K562 (cell line): ENCODE data around the gene DCUN1D4. TPM values are rescaled to one million over a fixed set of nuclear protein-coding genes. Genes with fewer than 3 reads are reported as not detected.

Experiments
- ARID4B ChIP-seq: sonication (generic); formaldehyde crosslinking; IDR thresholded peaks from 2 replicates; pipeline ENCODE4 v1.8.0; 2022; ENCODE audit warnings: mild to moderate bottlenecking, missing genetic modification reagents
- E4F1 ChIP-seq: fragments of 250-450 bp; sonication (Bioruptor Pico); IDR thresholded peaks from 2 replicates; pipeline ENCODE4 v1.5.0; 2021; ENCODE audit warnings: mild to moderate bottlenecking, borderline replicate concordance
- GABPB2 ChIP-seq: fragments of 250-450 bp; sonication (Bioruptor Pico); conservative IDR thresholded peaks from 2 replicates; pipeline ENCODE4 v1.5.1; 2021; ENCODE audit warnings: mild to moderate bottlenecking
- HCFC1 ChIP-seq: IDR thresholded peaks from 2 replicates; pipeline ENCODE4 v1.6.1; 2012; ENCODE audit warnings: low read depth, low read length, improper control_type of control experiment
- HSF4 ChIP-seq: fragments of 250-450 bp; sonication (Bioruptor Pico); IDR thresholded peaks from 2 replicates; pipeline ENCODE4 v2.1.2; 2022; ENCODE audit warnings: mild to moderate bottlenecking, moderate library complexity, borderline replicate concordance
- KAT2B ChIP-seq: IDR thresholded peaks from one replicate; pipeline ENCODE4 v1.6.1; 2012; ENCODE audit warnings: low read depth, mild to moderate bottlenecking, control low read depth, inconsistent platforms, low read length, moderate library complexity
- MEF2A ChIP-seq: IDR thresholded peaks from 2 replicates; pipeline ENCODE4 v1.6.1; 2011; ENCODE audit warnings: low read depth, mild to moderate bottlenecking, low read length, moderate library complexity; ENCODE audit not compliant: control insufficient read depth
- MXD1 ChIP-seq: fragments of 250-450 bp; sonication (Bioruptor Pico); IDR thresholded peaks from 2 replicates; pipeline ENCODE4 v1.8.0; 2021; ENCODE audit warnings: borderline replicate concordance, mild to moderate bottlenecking, moderate library complexity; ENCODE audit not compliant: poor library complexity, severe bottlenecking
- NFRKB ChIP-seq: fragments of 450-650 bp; IDR thresholded peaks from 2 replicates; pipeline ENCODE4 v1.6.1; 2016; ENCODE audit warnings: low read depth
- PPARD ChIP-seq: fragments of 250-450 bp; sonication (Bioruptor Pico); IDR thresholded peaks from 2 replicates; pipeline ENCODE4 v1.8.0; 2022; ENCODE audit warnings: inconsistent platforms, mild to moderate bottlenecking, moderate library complexity
- XRCC5 ChIP-seq: fragments of 200-400 bp; formaldehyde crosslinking; IDR thresholded peaks from 2 replicates; pipeline ENCODE4 v1.6.1; 2017; ENCODE audit warnings: low read depth, mild to moderate bottlenecking, low read length
- ZNF589 ChIP-seq: fragments of 200-800 bp; sonication (Bioruptor generic); IDR thresholded peaks from 2 replicates; pipeline ENCODE4 v1.6.1; 2016; ENCODE audit warnings: low read depth, missing genetic modification characterization, missing compliant biosample characterization
- polyA plus RNA-seq, 8 experiments: library from polyadenylated mRNA; depleted of rRNA in 4 of 8; stranded (reverse) in 5 of 8; unstranded in 3 of 8; fragments of >200 nt; fragmentation: Nextera tagmentation in 2 of 8; fragmentation: Illumina TruSeq in 1 of 8; extraction: Ambion mirVana in 2 of 8; extraction: Trizol in 1 of 8; gene quantifications; 2 replicates each; pipeline versions ENCODE4 v1.2.1 to v1.2.3, GENCODE V29; 2011 to 2014; ENCODE audit warnings: inconsistent platforms in 1 of 8, missing spikeins in 1 of 8
- total RNA-seq, 7 experiments: library from RNA; depleted of rRNA in 6 of 7; stranded (reverse); fragments of >200 nt in 6 of 7; fragmentation: Illumina TruSeq in 2 of 7; extraction: Trizol in 2 of 7; gene quantifications; 2 replicates each; pipeline versions ENCODE4 v1.2.1 to v1.2.3, GENCODE V29; 2011 to 2021; ENCODE audit warnings: low replicate concordance in 1 of 7

The DCUN1D4 gene
- total and polyA plus RNA-seq, 9 of the 15 experiments (the other 6 are each of a cell fraction or from before 2014, with no cell fraction given) = 15.1 to 73.5 (median 23.0) TPM

GRCh38 chr4:51844153-51845054 lies 1.5 kb downstream of the DCUN1D4 start (continued):
- TF ChIP-seq MXD1 (CRISPR knock-in tag) (no peak), MEF2A (no peak), HSF4 (no peak), KAT2B (no peak), GABPB2 (CRISPR knock-in tag) (no peak), XRCC5 (no peak), NFRKB (0 out of 2 replicates have a peak, but pooled peaks have one; percentile 35), ARID4B (CRISPR knock-in tag) (peak; percentile 38; the same call in 1 of the 2 replicates), ZNF589 (CRISPR knock-in tag) (no peak), E4F1 (CRISPR knock-in tag) (no peak), PPARD (CRISPR knock-in tag) (no peak), HCFC1 (peak; percentile 88)
